ENCODE data around the gene HES6. TPM values are rescaled to one million over a fixed set of nuclear protein-coding genes. Genes with fewer than 3 reads are reported as not detected.
A peak's percentile ranks its signal among the peaks of the same experiment; 100 is the strongest.

The HES6 gene
- total RNA-seq, 3 donors from 2014 or later, result 4.0 to 5.6 (median 4.7) TPM

DNA sequence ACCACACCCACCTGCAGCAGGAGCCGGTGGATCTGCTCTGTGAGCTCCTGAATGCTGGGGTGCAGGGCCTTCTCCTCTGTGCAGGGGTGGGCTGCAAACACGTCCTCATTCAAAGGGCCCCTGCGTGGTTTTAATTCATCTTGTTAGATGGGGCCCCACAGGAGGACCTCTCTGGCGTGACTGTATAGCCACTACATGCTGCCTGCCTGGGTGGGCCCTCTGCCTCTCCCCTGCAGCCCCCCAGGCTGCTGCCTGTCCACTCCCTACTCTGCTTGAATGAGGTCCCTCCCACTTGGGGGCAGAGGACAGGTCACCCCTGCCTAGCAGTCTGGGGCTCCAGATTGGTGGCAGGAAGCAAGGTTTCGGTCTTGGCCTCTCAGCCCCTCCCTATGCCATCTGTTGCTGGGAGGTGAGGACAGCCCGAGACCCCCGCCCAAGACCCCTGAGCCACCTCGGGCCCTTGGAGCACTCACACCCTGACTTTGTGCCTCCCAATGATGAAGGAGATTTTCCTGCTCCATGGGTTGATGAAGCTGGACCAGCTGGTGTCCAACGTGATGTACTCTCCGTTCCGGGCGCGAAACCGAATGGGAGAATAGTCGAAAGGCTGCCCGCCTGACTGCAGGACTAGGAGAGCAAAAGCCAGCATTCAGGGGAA, 22.0 kb upstream of the HES6 start:
- no peak for DNase-seq (ENCODE audit: low spot score in 2 of 2)
- H3K9me3 ChIP-seq, result no peaks in the 10 kb centered on the region
- H3K4me3 ChIP-seq, result no peak overlapping the region
- H3K27ac ChIP-seq, result peak overlapping the region; percentile 82 to 84
- H3K36me3 ChIP-seq, result peaks cover 8% of the 10 kb centered on the region
- TF ChIP-seq POLR2A (IDR thresholded peaks at IDR 0.05) (no peak), POLR2AphosphoS5 (IDR thresholded peaks at IDR 0.05) (no peak)
- TF ChIP-seq, protein P1, sequence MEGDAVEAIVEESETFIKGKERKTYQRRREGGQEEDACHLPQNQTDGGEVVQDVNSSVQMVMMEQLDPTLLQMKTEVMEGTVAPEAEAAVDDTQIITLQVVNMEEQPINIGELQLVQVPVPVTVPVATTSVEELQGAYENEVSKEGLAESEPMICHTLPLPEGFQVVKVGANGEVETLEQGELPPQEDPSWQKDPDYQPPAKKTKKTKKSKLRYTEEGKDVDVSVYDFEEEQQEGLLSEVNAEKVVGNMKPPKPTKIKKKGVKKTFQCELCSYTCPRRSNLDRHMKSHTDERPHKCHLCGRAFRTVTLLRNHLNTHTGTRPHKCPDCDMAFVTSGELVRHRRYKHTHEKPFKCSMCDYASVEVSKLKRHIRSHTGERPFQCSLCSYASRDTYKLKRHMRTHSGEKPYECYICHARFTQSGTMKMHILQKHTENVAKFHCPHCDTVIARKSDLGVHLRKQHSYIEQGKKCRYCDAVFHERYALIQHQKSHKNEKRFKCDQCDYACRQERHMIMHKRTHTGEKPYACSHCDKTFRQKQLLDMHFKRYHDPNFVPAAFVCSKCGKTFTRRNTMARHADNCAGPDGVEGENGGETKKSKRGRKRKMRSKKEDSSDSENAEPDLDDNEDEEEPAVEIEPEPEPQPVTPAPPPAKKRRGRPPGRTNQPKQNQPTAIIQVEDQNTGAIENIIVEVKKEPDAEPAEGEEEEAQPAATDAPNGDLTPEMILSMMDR (IDR thresholded peaks at IDR 0.05), result no peak
- peaks cover 0 to 8% of the 10 kb centered on the region in 2 donors for H3K4me1 ChIP-seq
- intact Hi-C loops (cut with DNase I; ENCODE audit: low total_unique reads), result loop anchor here (5.0 kb wide), 1 partner anchor 60 kb away; the partner anchor contains the start of gene TRAF3IP1
- no peaks in the 10 kb centered on the region for H3K27me3 ChIP-seq

DNA sequence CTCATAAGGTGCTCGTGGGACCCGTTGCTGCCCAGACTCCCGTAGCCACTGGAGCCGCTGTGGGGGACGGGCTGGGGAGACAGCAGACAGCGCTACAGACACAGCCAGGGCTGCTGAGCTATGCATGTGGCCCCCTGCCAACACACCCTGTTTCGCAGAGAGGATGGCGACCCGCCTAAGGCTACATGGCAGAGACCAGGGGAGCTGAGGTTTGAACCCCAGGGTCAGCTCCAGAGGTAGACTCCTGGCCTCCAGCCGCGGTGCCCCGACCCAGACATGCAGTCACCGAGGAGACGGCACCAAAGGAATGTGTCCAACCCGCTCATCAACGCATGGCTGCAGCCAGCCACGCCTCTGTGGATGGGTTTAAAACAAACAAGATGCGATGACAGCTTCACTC, 21.0 kb upstream of the HES6 start:
- H3K4me3 ChIP-seq, result no peak overlapping the region
- H3K27ac ChIP-seq, result no peak overlapping the region
- DNase-seq (ENCODE audit: low spot score in 2 of 2), result no peak
- H3K4me1 ChIP-seq, result peaks cover 0 to 8% of the 10 kb centered on the region in 2 donors
- intact Hi-C loops (cut with DNase I; ENCODE audit: low total_unique reads), result loop anchor here (5.0 kb wide), 1 partner anchor 61 kb away; the partner anchor contains the start of gene TRAF3IP1
- TF ChIP-seq, protein P1 (IDR thresholded peaks at IDR 0.05), result no peak
- TF ChIP-seq POLR2A (IDR thresholded peaks at IDR 0.05) (no peak), POLR2AphosphoS5 (IDR thresholded peaks at IDR 0.05) (no peak)
- H3K36me3 ChIP-seq, result peaks cover 8% of the 10 kb centered on the region
- no peaks in the 10 kb centered on the region for H3K27me3 ChIP-seq
- no peaks in the 10 kb centered on the region for H3K9me3 ChIP-seq

DNA sequence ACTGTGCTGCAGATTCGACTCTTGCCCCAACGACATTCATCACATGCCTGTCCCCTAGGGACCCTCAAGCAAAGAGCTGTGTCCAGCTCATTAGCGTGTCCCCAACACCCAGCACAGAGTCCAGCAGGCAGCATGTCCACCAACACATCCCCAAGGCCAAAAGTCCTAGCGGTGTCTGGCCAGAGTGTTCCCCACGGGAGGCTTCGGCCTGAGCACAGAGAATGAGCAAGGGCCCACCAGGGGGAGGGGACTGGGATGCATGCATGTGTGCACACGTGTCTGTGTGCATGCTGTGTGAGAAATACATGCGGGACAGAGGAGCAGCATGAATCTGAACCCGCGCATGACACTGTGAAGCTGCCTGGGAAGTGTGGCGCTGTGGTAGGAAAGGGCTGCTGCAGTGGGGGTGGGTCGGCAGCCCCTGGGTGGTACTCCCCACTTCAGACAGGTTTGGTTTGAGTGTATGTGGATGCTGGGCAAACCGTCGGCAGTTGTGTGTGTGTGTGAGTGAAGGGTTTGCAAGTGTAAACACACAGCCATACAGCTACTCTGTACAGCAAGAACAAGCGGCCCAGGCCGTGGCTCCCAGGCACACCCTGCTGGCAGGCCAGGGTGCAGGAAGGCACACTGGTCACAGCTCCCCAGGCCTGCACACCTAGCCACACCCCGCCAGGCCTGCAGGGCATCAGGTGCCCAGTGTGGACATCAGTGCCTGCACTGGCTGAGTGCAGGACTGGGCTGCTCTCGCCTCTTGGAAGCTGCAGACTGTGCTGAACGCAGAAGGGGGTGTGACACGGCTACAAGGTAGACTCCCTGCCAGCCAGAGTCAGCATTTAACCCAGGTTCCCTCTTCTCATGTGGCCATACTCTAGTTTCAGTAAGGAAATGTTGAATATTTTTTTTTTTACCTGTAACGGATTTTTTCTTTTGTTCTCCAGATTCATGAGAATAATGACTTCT, 19.5 kb upstream of the HES6 start:
- Histone ChIP-seq H3K9me3 (no peaks in the 10 kb centered on the region), H3K27ac (no peak overlapping the region), H3K4me1 (peaks cover 0 to 7% of the 10 kb centered on the region in 2 donors), H3K36me3 (peaks cover 8% of the 10 kb centered on the region), H3K27me3 (no peaks in the 10 kb centered on the region), H3K4me3 (no peak overlapping the region)
- TF ChIP-seq POLR2A (IDR thresholded peaks at IDR 0.05) (no peak), POLR2AphosphoS5 (IDR thresholded peaks at IDR 0.05) (no peak)
- TF ChIP-seq, protein P1 (IDR thresholded peaks at IDR 0.05), result no peak
- intact Hi-C loops (cut with DNase I; ENCODE audit: low total_unique reads), result loop anchor here (5.0 kb wide), 1 partner anchor 63 kb away; the partner anchor contains the start of gene TRAF3IP1
- no peak for DNase-seq (ENCODE audit: low spot score in 2 of 2)

DNA sequence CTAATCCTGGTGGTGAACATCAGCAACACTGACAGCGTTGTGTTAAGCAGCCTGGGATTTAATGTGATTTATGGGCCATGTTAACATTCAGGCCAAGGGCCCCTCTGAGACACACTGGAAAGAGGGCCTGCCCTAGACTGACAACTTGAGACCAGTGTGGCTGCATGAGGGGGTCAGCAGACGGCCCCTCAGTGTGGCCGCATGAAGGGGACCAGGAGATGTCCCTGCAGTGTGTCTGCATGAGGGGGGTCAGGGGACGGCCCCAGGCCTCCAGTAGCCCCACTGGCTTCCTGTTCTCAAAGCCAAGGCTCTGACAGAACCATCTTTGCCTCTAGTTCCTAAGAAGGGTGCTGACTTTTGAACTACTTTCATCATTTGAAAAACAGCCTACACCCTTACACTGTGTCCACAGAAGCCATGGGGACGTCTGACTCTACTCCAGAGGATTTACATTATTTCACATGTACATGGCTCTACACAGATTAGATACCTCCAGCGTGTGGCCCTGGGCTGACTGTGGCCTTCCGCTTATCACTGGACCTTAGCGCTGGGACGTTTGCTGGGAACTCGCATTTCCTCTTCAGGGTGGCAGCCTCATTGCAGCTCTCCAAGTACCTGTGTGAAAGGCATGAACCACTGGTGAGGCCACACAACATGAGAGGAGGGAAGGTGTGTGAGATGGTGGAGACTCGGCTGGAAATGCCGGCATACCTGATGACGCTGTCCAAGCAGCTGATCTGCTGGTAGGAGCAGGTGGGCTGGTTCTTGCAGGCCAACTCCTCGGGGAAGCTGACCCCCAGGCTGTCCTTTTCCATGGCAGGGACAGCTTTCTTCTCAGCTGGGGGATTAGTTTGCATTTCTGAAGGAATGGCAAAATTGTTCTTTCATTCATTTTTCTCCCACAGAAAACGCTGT, 18.2 kb upstream of the HES6 start:
- Histone ChIP-seq H3K27ac (no peak overlapping the region), H3K9me3 (no peaks in the 10 kb centered on the region), H3K36me3 (peaks cover 8% of the 10 kb centered on the region), H3K27me3 (no peaks in the 10 kb centered on the region), H3K4me1 (no peaks in the 10 kb centered on the region), H3K4me3 (no peak overlapping the region)
- TF ChIP-seq POLR2AphosphoS5 (IDR thresholded peaks at IDR 0.05) (no peak), POLR2A (IDR thresholded peaks at IDR 0.05) (no peak)
- TF ChIP-seq, protein P1 (IDR thresholded peaks at IDR 0.05), result no peak
- no peak for DNase-seq (ENCODE audit: low spot score in 2 of 2)
- intact Hi-C loops (cut with DNase I; ENCODE audit: low total_unique reads), result no loop called here
